Measurements from ENCODE around the gene CACNA1H.

CACNA1H gene

GRCh38 chr16:1141191-1141590, 11.7 kb upstream of the CACNA1H start:
- TF ChIP-seq CTCF (conservative IDR thresholded peaks at IDR 0.05; ENCODE audit: low read length) = no peak
- no peak overlapping the region for H3K4me3 ChIP-seq (ENCODE audit: low read length)
- no peak for DNase-seq (ENCODE audit: low read depth)

DNA sequence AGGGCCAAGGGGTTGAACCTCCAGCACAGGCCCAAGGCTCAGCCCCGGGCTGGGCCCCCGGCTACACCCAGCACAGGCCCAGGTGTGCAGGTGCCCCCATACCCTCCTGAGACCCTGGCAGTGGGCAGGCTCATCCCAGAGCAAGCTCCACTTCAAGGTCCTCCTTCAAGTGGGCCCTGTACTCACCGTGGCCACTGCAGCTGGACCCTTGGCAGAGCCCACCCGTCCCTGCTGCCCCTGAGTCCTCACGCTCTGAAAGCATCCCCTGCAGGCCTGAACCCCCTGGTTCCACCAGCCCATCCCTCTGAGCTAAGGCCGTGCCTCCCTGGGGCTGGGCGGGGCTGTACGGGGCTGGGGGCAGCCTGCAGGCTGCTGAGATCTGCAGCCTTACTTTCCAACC, 11.2 kb upstream of the CACNA1H start:
- H3K4me3 ChIP-seq (ENCODE audit: low read length) = no peak overlapping the region
- TF ChIP-seq CTCF (conservative IDR thresholded peaks at IDR 0.05; ENCODE audit: low read length) = no peak
- no peak for DNase-seq (ENCODE audit: low read depth)

- H3K4me3 ChIP-seq (ENCODE audit: low read length) = no peak overlapping the region
- no peak for DNase-seq (ENCODE audit: low read depth)
- TF ChIP-seq CTCF (conservative IDR thresholded peaks at IDR 0.05; ENCODE audit: low read length) = no peak
Measured at GRCh38 chr16:1142911-1143310, 10.0 kb upstream of the CACNA1H start.

GRCh38 chr16:1143761-1144450, 9.0 kb upstream of the CACNA1H start:
- H3K4me3 ChIP-seq (ENCODE audit: low read length) = no peak overlapping the region
- TF ChIP-seq CTCF (conservative IDR thresholded peaks at IDR 0.05; ENCODE audit: low read length) = no peak
- no peak for DNase-seq (ENCODE audit: low read depth)

DNA sequence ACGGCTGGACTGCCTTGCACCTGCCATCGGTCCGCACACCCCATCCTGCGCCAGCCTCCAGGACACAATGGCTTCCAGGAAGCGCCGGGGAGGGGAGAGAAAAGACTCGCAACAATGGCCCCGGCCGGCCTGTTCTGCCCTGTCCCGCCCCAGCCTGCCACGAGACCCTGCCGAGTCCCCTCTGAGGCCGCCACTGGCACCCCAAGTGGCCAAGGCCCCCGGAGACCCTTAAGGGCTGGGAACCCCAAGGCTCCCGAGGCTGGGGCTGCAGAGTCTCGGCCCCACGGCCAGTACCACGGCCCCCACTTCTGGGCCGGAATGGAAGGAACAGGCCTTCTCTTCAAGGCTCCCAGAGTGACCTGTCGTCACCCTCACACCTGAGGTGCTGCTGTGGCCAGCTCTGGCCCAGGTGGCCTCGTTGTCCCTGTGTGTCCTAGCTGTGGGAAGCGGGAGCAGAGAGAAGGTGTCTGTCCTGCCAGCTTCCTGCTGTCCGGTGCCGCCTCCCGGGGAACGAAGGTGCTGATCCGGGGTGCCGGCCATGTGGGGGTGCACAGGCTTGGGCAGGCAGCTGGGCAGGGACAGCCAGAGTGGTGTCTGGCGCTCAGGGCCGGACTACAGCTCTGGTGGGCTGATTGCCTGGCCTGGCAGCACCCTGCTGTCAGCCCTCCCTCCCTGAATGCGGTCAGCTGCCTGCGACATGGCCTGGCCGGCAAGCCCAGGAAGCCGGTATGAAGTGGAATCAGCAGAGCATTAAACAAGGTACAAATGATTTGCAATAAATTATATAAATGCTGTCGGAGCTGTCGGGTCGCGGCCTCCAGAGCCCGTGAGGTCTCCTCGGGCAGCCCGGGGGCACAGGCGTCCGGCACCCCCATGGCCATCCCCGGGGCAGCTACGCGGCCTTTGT, 8.2 kb upstream of the CACNA1H start:
- TF ChIP-seq CTCF (conservative IDR thresholded peaks at IDR 0.05; ENCODE audit: low read length) = no peak
- H3K4me3 ChIP-seq (ENCODE audit: low read length) = no peak overlapping the region
- no peak for DNase-seq (ENCODE audit: low read depth)

DNA sequence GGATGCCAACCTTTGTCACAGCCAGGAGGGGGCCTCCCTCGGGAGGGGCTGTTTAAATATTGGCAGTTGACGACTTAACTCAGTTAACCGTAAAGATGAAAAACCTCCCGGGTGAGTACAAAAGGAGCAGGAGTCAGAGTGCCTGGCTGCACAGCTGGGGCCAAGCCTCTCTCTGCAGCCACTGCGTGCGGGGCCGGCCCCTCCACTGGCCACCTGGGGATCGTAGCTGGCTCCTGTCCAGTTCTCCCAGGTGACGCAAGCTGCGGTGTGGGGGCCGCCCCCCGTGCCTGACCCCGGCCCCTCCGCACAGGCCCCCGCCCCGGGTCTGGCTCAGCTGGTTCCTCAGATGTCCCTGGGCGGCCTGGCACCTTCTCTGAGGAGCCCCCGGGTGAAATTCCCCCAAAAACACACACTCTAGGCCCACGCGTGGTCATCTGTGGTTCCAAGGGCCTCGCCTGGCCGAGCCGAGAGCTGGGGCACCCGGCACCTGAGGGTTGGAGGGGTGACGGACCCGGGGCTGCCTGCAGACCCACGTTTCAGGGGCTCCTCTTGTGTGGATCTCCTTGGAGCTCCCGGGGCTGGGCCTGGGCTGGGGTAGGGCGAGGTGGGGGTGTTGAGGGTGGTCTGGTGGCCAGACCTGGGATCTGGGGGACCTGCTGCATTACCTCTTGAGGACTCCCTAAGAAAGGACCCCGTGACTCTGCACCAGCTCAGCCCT, 7.4 kb upstream of the CACNA1H start:
- DNase-seq (ENCODE audit: low read depth) = no peak
- H3K4me3 ChIP-seq (ENCODE audit: low read length) = no peak overlapping the region
- TF ChIP-seq CTCF (conservative IDR thresholded peaks at IDR 0.05; ENCODE audit: low read length) = no peak

Measured in AG10803 (cell line).